ENCODE measurements around the gene BABAM2.

The BABAM2 gene

DNA sequence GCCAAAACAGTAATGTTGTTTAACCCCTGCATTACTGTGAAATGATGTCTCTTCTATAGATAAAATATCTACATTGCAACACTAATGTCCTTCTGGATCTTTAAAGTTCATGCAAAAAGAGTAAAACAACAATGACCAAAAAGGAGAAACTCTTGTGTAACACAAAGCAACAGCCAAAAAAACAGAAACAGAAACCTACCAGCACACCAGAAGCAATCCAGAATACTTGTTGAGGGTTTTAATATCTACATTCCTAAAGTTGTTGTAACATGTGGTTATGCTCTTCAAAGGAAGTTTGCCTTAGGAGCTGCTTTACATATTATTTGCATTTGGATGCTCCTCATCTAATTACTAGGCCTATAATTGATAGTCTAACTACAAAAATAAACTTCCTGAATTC is 157.2 kb downstream of the BABAM2 start:
- H3K36me3 ChIP-seq (ENCODE audit: control insufficient read depth in 2 of 2, insufficient read depth in 2 of 2, low read length in 2 of 2) = no peaks in the 10 kb centered on the region
- H3K27ac ChIP-seq (ENCODE audit: low read length) = no peak overlapping the region
- peaks cover 3% of the 10 kb centered on the region for H3K4me1 ChIP-seq (ENCODE audit: control insufficient read depth, insufficient read depth, low read length)
- H3K9ac ChIP-seq (ENCODE audit: low read length in 2 of 2) = no peak overlapping the region
- no peak overlapping the region for H3K4me3 ChIP-seq (ENCODE audit: low read length in 2 of 2)
- H3K27me3 ChIP-seq (ENCODE audit: control insufficient read depth in 1 of 2, insufficient read depth in 2 of 2, low read length in 2 of 2) = no peaks in the 10 kb centered on the region
- no peaks in the 10 kb centered on the region for H3K9me3 ChIP-seq (ENCODE audit: control insufficient read depth in 2 of 2, low read length in 2 of 2)

DNA sequence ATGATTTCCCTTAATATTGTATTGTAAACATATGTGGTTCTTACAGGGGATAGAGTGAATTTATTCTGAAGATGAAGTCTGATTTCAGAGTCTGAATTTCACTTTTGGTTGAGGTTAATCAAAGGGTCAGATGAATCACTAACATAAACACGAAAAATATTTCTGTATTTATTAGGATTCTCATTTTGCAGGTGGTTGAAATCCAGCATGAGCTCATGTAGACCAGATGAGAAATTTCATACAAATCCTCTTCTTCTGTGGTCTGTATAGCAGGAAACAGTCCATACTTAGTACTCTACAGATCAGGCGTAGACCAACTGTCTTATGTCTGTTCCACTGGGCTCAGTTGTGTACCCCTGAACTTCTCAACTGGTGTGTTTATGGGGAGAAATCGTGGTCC is 157.8 kb downstream of the BABAM2 start:
- Histone ChIP-seq H3K36me3 (ENCODE audit: control insufficient read depth in 2 of 2, insufficient read depth in 2 of 2, low read length in 2 of 2) (no peaks in the 10 kb centered on the region), H3K27me3 (ENCODE audit: control insufficient read depth in 1 of 2, insufficient read depth in 2 of 2, low read length in 2 of 2) (no peaks in the 10 kb centered on the region), H3K27ac (ENCODE audit: low read length) (no peak overlapping the region), H3K4me1 (ENCODE audit: control insufficient read depth, insufficient read depth, low read length) (peaks cover 3% of the 10 kb centered on the region), H3K9me3 (ENCODE audit: control insufficient read depth in 2 of 2, low read length in 2 of 2) (no peaks in the 10 kb centered on the region), H3K4me3 (ENCODE audit: low read length in 2 of 2) (no peak overlapping the region), H3K9ac (ENCODE audit: low read length in 2 of 2) (no peak overlapping the region)

DNA sequence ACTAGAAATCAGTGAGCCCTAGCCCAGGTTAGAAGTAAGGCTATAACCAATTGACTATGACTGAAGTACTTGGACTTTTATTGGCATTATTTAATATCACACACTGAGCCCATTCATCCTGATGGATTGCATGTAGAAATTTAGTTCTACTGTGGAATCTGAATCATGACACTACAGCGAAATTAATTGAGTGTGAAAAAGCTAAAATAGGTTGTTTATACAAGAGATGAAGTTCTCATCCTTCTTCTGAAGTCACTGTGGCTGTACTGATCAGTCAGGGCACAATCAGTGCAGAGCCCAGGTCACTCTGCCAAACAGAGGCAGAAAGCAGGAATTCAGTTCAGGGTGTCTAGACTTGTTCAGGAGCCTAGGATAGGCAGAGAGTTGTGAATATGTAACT is 158.9 kb downstream of the BABAM2 start:
- H3K27me3 ChIP-seq (ENCODE audit: control insufficient read depth in 1 of 2, insufficient read depth in 2 of 2, low read length in 2 of 2) = no peaks in the 10 kb centered on the region
- H3K9me3 ChIP-seq (ENCODE audit: control insufficient read depth in 2 of 2, low read length in 2 of 2) = no peaks in the 10 kb centered on the region
- H3K27ac ChIP-seq (ENCODE audit: low read length) = no peak overlapping the region
- no peaks in the 10 kb centered on the region for H3K36me3 ChIP-seq (ENCODE audit: control insufficient read depth in 2 of 2, insufficient read depth in 2 of 2, low read length in 2 of 2)
- no peak overlapping the region for H3K9ac ChIP-seq (ENCODE audit: low read length in 2 of 2)
- H3K4me3 ChIP-seq (ENCODE audit: low read length in 2 of 2) = no peak overlapping the region
- peaks cover 3% of the 10 kb centered on the region for H3K4me1 ChIP-seq (ENCODE audit: control insufficient read depth, insufficient read depth, low read length)

DNA sequence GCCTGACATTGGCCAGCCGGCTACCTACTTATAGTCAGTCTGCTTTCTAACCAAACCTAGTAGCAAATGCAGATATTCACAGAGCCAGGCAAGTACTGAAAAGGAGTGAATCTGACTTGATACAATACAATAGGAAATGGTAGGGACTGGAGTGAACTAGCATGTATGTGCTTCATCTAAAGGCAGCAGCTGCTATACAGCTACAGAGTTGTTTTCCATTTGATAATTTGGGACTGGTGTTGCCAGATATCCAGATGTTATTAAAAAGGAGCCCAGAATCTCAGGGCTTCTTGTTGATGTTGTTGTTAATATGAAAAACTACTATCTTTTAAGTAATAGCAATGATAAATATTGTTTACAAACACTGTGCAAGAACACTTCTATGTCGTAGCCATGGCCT is 159.4 kb downstream of the BABAM2 start:
- no peaks in the 10 kb centered on the region for H3K27me3 ChIP-seq (ENCODE audit: control insufficient read depth in 1 of 2, insufficient read depth in 2 of 2, low read length in 2 of 2)
- no peaks in the 10 kb centered on the region for H3K9me3 ChIP-seq (ENCODE audit: control insufficient read depth in 2 of 2, low read length in 2 of 2)
- no peaks in the 10 kb centered on the region for H3K36me3 ChIP-seq (ENCODE audit: control insufficient read depth in 2 of 2, insufficient read depth in 2 of 2, low read length in 2 of 2)
- H3K27ac ChIP-seq (ENCODE audit: low read length) = no peak overlapping the region
- no peak overlapping the region for H3K9ac ChIP-seq (ENCODE audit: low read length in 2 of 2)
- no peak overlapping the region for H3K4me3 ChIP-seq (ENCODE audit: low read length in 2 of 2)
- peaks cover 3% of the 10 kb centered on the region for H3K4me1 ChIP-seq (ENCODE audit: control insufficient read depth, insufficient read depth, low read length)

DNA sequence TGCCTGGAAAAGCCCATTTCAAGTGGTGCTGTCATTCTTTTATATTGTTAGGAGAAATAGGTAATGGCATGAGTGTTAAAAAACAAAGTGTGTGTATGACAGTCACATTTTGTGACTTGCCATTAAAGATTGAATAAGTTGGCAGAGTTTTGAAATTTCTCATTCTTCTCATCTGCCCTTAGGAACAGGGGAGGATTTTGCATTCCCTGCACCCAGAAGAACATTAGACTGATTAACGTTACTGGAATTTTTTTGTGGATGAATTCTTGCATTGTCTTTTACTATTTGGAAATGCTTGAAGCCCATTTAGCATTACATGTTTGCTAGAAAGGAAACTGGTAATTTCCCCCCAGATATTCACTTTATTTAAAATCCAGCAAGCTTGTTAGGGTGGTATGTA is 162.2 kb downstream of the BABAM2 start:
- no peak overlapping the region for H3K9ac ChIP-seq (ENCODE audit: low read length in 2 of 2)
- no peaks in the 10 kb centered on the region for H3K27me3 ChIP-seq (ENCODE audit: control insufficient read depth in 1 of 2, insufficient read depth in 2 of 2, low read length in 2 of 2)
- peaks cover 3% of the 10 kb centered on the region for H3K4me1 ChIP-seq (ENCODE audit: control insufficient read depth, insufficient read depth, low read length)
- H3K36me3 ChIP-seq (ENCODE audit: control insufficient read depth in 2 of 2, insufficient read depth in 2 of 2, low read length in 2 of 2) = no peaks in the 10 kb centered on the region
- no peak overlapping the region for H3K27ac ChIP-seq (ENCODE audit: low read length)
- H3K4me3 ChIP-seq (ENCODE audit: low read length in 2 of 2) = no peak overlapping the region
- H3K9me3 ChIP-seq (ENCODE audit: control insufficient read depth in 2 of 2, low read length in 2 of 2) = no peaks in the 10 kb centered on the region

DNA sequence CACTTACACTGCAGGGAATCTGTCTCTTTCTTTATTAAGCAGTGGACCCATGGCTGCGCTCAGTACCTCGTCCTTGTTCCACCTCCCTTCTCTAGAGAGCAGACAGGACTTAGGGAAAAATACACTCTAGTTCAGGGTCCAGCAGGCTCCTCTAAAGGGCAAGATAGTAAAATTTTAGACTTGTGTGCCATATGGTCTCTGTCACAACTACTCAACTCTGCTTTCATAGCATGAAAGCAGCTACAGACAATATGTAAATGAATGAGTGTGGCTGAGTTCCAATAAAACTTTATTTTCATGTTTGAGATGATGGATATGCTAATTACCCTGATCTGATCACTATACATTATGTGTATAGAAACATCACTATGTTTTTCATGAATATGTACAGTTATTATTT is 163.1 kb downstream of the BABAM2 start:
- Histone ChIP-seq H3K4me1 (ENCODE audit: control insufficient read depth, insufficient read depth, low read length) (peaks cover 3% of the 10 kb centered on the region), H3K9me3 (ENCODE audit: control insufficient read depth in 2 of 2, low read length in 2 of 2) (no peaks in the 10 kb centered on the region), H3K4me3 (ENCODE audit: low read length in 2 of 2) (no peak overlapping the region), H3K27me3 (ENCODE audit: control insufficient read depth in 1 of 2, insufficient read depth in 2 of 2, low read length in 2 of 2) (no peaks in the 10 kb centered on the region), H3K27ac (ENCODE audit: low read length) (no peak overlapping the region), H3K9ac (ENCODE audit: low read length in 2 of 2) (no peak overlapping the region), H3K36me3 (ENCODE audit: control insufficient read depth in 2 of 2, insufficient read depth in 2 of 2, low read length in 2 of 2) (no peaks in the 10 kb centered on the region)

DNA sequence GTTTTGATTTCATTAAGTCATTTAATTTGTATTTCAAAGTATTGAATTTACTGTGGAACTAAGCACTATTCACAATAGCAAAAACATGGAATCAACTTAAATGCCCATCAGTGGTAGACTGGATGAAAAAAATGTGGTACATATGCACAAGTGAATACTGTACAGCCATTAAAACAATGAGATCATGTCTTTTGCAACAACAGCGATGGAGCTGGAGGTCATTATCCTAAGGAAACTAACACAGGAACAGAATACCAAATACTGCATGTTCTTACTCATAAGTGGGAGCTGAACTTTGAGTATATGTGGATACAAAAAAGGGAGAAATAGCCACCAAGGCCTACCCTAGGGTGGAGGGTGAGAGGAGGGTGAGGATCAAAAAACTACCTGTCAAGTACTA is 164.4 kb downstream of the BABAM2 start:
- no peaks in the 10 kb centered on the region for H3K9me3 ChIP-seq (ENCODE audit: control insufficient read depth in 2 of 2, low read length in 2 of 2)
- H3K9ac ChIP-seq (ENCODE audit: low read length in 2 of 2) = no peak overlapping the region
- H3K36me3 ChIP-seq (ENCODE audit: control insufficient read depth in 2 of 2, insufficient read depth in 2 of 2, low read length in 2 of 2) = no peaks in the 10 kb centered on the region
- no peak overlapping the region for H3K27ac ChIP-seq (ENCODE audit: low read length)
- no peaks in the 10 kb centered on the region for H3K27me3 ChIP-seq (ENCODE audit: control insufficient read depth in 1 of 2, insufficient read depth in 2 of 2, low read length in 2 of 2)
- H3K4me1 ChIP-seq (ENCODE audit: control insufficient read depth, insufficient read depth, low read length) = no peaks in the 10 kb centered on the region
- no peak overlapping the region for H3K4me3 ChIP-seq (ENCODE audit: low read length in 2 of 2)

DNA sequence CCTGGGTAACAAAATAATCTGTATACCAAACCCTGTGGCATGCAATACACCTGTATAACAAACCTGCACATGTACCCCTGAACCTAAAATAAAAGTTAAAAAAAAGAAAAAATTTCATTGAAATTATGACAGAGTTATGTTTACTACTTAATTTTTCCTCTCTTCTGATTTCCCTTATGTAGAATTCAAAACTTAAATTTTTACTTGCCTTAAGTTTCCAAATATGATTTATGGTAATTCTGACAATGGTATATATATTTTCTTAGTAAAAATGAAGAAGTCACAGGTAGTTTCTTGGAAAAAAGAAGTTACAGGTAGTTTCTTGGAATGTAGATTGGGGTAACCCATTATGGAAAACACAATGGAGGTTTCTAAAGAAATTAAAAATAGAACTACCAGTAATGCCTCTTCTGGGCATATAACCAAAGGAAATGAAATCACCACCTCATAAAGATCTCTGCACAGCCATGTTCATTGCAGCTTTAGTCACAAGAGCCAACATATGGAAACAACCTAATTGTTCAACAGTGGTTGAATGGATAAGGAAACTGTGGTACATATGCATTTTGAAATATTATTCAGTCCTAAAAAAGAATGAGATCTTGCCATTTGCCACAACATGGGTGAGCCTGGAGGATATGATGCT is 164.9 kb downstream of the BABAM2 start:
- Histone ChIP-seq H3K9me3 (ENCODE audit: control insufficient read depth in 2 of 2, low read length in 2 of 2) (no peaks in the 10 kb centered on the region), H3K36me3 (ENCODE audit: control insufficient read depth in 2 of 2, insufficient read depth in 2 of 2, low read length in 2 of 2) (no peaks in the 10 kb centered on the region), H3K4me1 (ENCODE audit: control insufficient read depth, insufficient read depth, low read length) (no peaks in the 10 kb centered on the region), H3K27me3 (ENCODE audit: control insufficient read depth in 1 of 2, insufficient read depth in 2 of 2, low read length in 2 of 2) (no peaks in the 10 kb centered on the region), H3K27ac (ENCODE audit: low read length) (no peak overlapping the region), H3K9ac (ENCODE audit: low read length in 2 of 2) (no peak overlapping the region), H3K4me3 (ENCODE audit: low read length in 2 of 2) (no peak overlapping the region)

DNA sequence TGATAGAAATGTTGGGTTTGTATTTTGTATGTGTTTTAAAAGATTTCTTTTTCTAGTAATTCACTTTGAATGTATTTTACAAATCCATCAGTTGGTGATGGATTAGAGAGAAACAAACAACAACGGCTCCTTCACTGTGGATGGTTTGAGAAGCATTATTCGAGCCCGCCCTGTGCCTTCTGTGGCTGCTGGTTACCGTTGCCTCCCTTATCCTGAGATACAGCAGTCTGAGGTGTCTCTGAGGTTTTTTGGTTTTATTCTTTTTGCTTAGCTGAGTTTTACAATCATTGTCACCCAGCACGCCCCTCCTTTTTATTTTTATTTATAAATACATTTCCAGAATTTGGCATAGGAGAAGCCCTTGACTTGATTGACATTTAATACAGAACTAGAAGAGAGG is 168.3 kb downstream of the BABAM2 start:
- no peaks in the 10 kb centered on the region for H3K9me3 ChIP-seq (ENCODE audit: control insufficient read depth in 2 of 2, low read length in 2 of 2)
- no peak overlapping the region for H3K27ac ChIP-seq (ENCODE audit: low read length)
- H3K36me3 ChIP-seq (ENCODE audit: control insufficient read depth in 2 of 2, insufficient read depth in 2 of 2, low read length in 2 of 2) = no peaks in the 10 kb centered on the region
- no peaks in the 10 kb centered on the region for H3K4me1 ChIP-seq (ENCODE audit: control insufficient read depth, insufficient read depth, low read length)
- H3K27me3 ChIP-seq (ENCODE audit: control insufficient read depth in 1 of 2, insufficient read depth in 2 of 2, low read length in 2 of 2) = no peaks in the 10 kb centered on the region
- no peak overlapping the region for H3K9ac ChIP-seq (ENCODE audit: low read length in 2 of 2)
- no peak overlapping the region for H3K4me3 ChIP-seq (ENCODE audit: low read length in 2 of 2)

DNA sequence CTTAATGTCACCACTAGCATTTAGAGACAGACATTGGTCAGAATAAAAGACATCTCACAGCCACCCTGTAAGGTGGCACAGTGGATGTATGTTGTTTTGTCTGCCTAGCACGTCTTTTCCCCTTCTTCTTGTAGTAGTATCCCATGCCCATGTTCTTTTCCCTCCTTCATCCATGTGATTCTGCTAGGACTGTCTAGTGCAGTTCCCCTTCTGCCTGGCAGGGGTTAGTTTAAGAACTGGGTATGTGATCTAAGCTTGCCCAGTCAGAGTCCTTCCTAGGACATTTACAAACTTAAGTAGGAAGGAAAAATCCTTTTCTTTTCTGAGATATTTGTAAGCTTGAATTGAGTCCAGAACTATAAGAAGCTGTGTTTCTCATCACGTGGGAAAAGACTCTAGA is 172.3 kb downstream of the BABAM2 start:
- no peak overlapping the region for H3K27ac ChIP-seq (ENCODE audit: low read length)
- H3K36me3 ChIP-seq (ENCODE audit: control insufficient read depth in 2 of 2, insufficient read depth in 2 of 2, low read length in 2 of 2) = no peaks in the 10 kb centered on the region
- no peaks in the 10 kb centered on the region for H3K4me1 ChIP-seq (ENCODE audit: control insufficient read depth, insufficient read depth, low read length)
- no peak overlapping the region for H3K4me3 ChIP-seq (ENCODE audit: low read length in 2 of 2)
- no peaks in the 10 kb centered on the region for H3K9me3 ChIP-seq (ENCODE audit: control insufficient read depth in 2 of 2, low read length in 2 of 2)
- no peak overlapping the region for H3K9ac ChIP-seq (ENCODE audit: low read length in 2 of 2)
- H3K27me3 ChIP-seq (ENCODE audit: control insufficient read depth in 1 of 2, insufficient read depth in 2 of 2, low read length in 2 of 2) = no peaks in the 10 kb centered on the region

DNA sequence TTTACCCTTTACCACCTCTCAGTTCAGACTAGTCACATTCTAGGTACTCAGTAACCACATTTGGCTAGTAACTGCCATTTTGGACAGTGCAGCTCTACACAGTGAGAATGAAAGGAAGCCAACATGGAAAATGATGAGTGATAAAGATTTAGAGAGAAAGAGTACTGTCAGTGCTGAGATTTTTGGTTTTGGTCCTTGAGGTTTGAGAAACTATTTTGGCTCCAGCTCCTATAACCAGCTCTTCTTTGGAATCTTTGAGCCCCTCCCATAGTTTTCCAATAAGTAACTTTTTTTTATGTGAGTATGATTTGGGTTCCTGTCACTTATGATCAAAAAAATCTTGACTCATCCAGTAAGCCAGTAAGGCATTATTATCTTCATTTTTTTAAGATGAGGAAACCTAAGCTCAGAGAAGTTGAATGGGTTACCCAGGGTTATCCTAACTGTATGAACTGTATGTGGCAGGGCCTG is 173.0 kb downstream of the BABAM2 start:
- H3K27me3 ChIP-seq (ENCODE audit: control insufficient read depth in 1 of 2, insufficient read depth in 2 of 2, low read length in 2 of 2) = no peaks in the 10 kb centered on the region
- no peak overlapping the region for H3K27ac ChIP-seq (ENCODE audit: low read length)
- H3K4me1 ChIP-seq (ENCODE audit: control insufficient read depth, insufficient read depth, low read length) = no peaks in the 10 kb centered on the region
- no peaks in the 10 kb centered on the region for H3K36me3 ChIP-seq (ENCODE audit: control insufficient read depth in 2 of 2, insufficient read depth in 2 of 2, low read length in 2 of 2)
- no peaks in the 10 kb centered on the region for H3K9me3 ChIP-seq (ENCODE audit: control insufficient read depth in 2 of 2, low read length in 2 of 2)
- no peak overlapping the region for H3K4me3 ChIP-seq (ENCODE audit: low read length in 2 of 2)
- H3K9ac ChIP-seq (ENCODE audit: low read length in 2 of 2) = no peak overlapping the region
